Gastrocnemius medialis (tissue), 4 donors: ENCODE data around the gene LDAH. TPM values are rescaled to one million over a fixed set of nuclear protein-coding genes. Genes with fewer than 3 reads are reported as not detected.

Source experiments
- ATAC-seq, 2 donors: fragments of 150-250 bp; one replicate each; pipeline ENCODE4 v1.9.1; 2016
- DNase-seq, 2 donors: peaks; one replicate each; pipeline ENCODE4 v3.0.0-alpha.2; 2019
- H3K27ac ChIP-seq, 4 donors: fragments of 200-600 bp; sonication (generic); 1 replicate in 1 of 4; 2 replicates in 3 of 4; pipeline ENCODE4 v1.5.1; 2016 to 2018; ENCODE audit warnings: mild to moderate bottlenecking in 2 of 4, moderate library complexity in 1 of 4
- H3K27me3 ChIP-seq, 3 donors: fragments of 200-600 bp; sonication (generic) in 2 of 3; 1 replicate in 1 of 3; 2 replicates in 2 of 3; pipeline versions ENCODE4 v1.5.1 to v1.6.0; 2016 to 2019; ENCODE audit warnings: mild to moderate bottlenecking in 1 of 3, moderate library complexity in 1 of 3
- H3K36me3 ChIP-seq, 2 donors: fragments of 200-600 bp; sonication (generic) in 1 of 2; one replicate each; pipeline ENCODE4 v1.5.1; 2017 to 2018
- H3K4me1 ChIP-seq, 2 donors: fragments of 200-600 bp; sonication (generic) in 1 of 2; one replicate each; pipeline ENCODE4 v1.5.1; 2016 to 2017; ENCODE audit warnings: mild to moderate bottlenecking in 2 of 2
- H3K4me3 ChIP-seq, 4 donors: fragments of 200-600 bp; sonication (generic) in 3 of 4; 1 replicate in 1 of 4; 2 replicates in 3 of 4; pipeline ENCODE4 v1.5.1; 2016 to 2019; ENCODE audit warnings: mild to moderate bottlenecking in 2 of 4
- H3K9me3 ChIP-seq, 3 donors: fragments of 200-600 bp; sonication (generic) in 2 of 3; 1 replicate in 1 of 3; 2 replicates in 2 of 3; pipeline ENCODE4 v1.5.1; 2016 to 2019
- CTCF ChIP-seq, 5 experiments: fragments of 450-650 bp in 3 of 5; fragments of 200-600 bp in 2 of 5; sonication (generic) in 2 of 5; IDR thresholded peaks in 4 of 5; conservative IDR thresholded peaks in 1 of 5; 1 replicate in 4 of 5; 2 replicates in 1 of 5; pipeline ENCODE4 v1.5.1; 2016 to 2019; ENCODE audit warnings: antibody characterized with exemption in 5 of 5, mild to moderate bottlenecking in 3 of 5, moderate library complexity in 3 of 5
- POLR2A ChIP-seq, 2 donors: fragments of 450-650 bp; IDR thresholded peaks; one replicate each; pipeline ENCODE4 v1.6.1; 2017; ENCODE audit warnings: antibody characterized with exemption in 2 of 2, mild to moderate bottlenecking in 2 of 2, moderate library complexity in 2 of 2
- in situ Hi-C, 4 donors: fragments of 200-750 bp; cut with MboI; loops; one replicate each; pipeline versions ENCODE4 v1.15.0 to v1.8.0; 2017; ENCODE audit warnings: low sequenced_read_pairs in 4 of 4
- intact Hi-C: fragments of 100-400 bp; cut with DNase I; formaldehyde crosslinking; loops from one replicate; pipeline ENCODE4 v1.15.1; 2023; ENCODE audit warnings: low total_unique reads
- total RNA-seq, 4 donors: library from RNA; depleted of rRNA; stranded (reverse); fragments of >200 nt; gene quantifications; one replicate each; pipeline versions ENCODE4 v1.1.0 to v1.2.3, GENCODE V29; 2016

LDAH gene
- total RNA-seq, 4 donors from 2014 or later: 0.97 to 2.2 (median 1.4) TPM

- Histone ChIP-seq H3K36me3 (peaks cover 0 to 12% of the 10 kb centered on the region in 2 donors), H3K4me1 (peaks cover 6 to 19% of the 10 kb centered on the region in 2 donors), H3K27ac (peak overlapping the region; percentile 28 to 60 (median 48)), H3K4me3 (peak overlapping the region in 1 of 4 donors; percentile 33), H3K27me3 (no peaks in the 10 kb centered on the region), H3K9me3 (no peaks in the 10 kb centered on the region)
- TF ChIP-seq CTCF (IDR thresholded peaks at IDR 0.05 in 4 of 5, conservative IDR thresholded peaks at IDR 0.05 in 1 of 5): peak; percentile 96 to 97 (median 96)
- no peak for TF ChIP-seq POLR2A (IDR thresholded peaks at IDR 0.05)
- ATAC-seq (peak; percentile 85 to 89), DNase-seq (peak; percentile 65 to 81)
- in situ Hi-C loops (loop anchor here in 3 of 4 donors (5.0 to 25.0 kb wide), 2 partner anchors 194 to 574 kb away; partner anchors contain the start of gene LAPTM4A (in 1 of the 3)), intact Hi-C loops (loop anchor here (1.0 to 2.0 kb wide), 2 partner anchors 35 to 193 kb away; no protein-coding TSS in a partner anchor)
Measured at GRCh38 chr2:20635675-20636584, 187.0 kb downstream of the LDAH start.

- Histone ChIP-seq H3K9me3 (no peaks in the 10 kb centered on the region), H3K36me3 (peaks cover 0 to 12% of the 10 kb centered on the region in 2 donors), H3K4me3 (no peak overlapping the region), H3K27ac (peak overlapping the region; percentile 28 to 68 (median 58)), H3K27me3 (no peaks in the 10 kb centered on the region), H3K4me1 (peaks cover 6 to 19% of the 10 kb centered on the region in 2 donors)
- no peak for TF ChIP-seq CTCF (IDR thresholded peaks at IDR 0.05 in 4 of 5, conservative IDR thresholded peaks at IDR 0.05 in 1 of 5)
- no peak for TF ChIP-seq POLR2A (IDR thresholded peaks at IDR 0.05)
- intact Hi-C loops: loop anchor here (1.0 to 2.0 kb wide), 2 partner anchors 34 to 192 kb away; no protein-coding TSS in a partner anchor
- ATAC-seq (no peak), DNase-seq (no peak)
- in situ Hi-C loops: loop anchor here in 3 of 4 donors (5.0 to 25.0 kb wide), 2 partner anchors 193 to 573 kb away; partner anchors contain the start of gene LAPTM4A (in 1 of the 3)
Measured at GRCh38 chr2:20635113-20635510, 187.8 kb downstream of the LDAH start.

DNA sequence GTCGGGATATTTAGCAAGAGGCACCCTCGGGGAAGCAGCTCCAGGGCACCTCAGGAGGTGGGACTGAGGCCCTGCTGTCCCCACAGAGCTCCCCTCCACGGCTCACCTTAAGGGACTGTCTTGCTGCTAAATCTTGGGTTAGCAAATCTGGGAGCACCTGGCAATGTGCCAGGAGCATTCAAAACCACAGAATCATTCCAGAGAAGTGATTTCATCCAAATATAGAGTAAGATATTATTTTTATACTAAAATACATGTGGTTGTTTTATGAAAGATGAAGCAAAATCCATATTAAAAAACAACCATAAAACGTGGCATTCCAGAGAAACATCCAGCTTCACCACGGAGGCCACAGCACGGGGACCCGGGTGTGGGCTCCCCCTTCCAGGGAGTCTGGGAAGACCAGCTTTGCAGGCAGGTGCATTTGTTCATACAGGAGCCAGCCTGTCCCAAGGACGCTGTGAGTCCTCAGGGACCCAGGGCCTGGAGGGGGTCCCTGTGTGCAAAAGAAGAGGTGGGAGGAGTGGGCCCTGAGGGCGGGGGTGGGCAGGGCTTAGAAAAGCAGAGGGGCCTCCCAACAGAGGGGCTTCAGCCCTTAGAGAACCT, 188.3 kb downstream of the LDAH start:
- peak in 1 of 2 donors; percentile 2 for ATAC-seq
- in situ Hi-C loops (loop anchor here in 3 of 4 donors (5.0 to 25.0 kb wide), 2 partner anchors 192 to 572 kb away; partner anchors contain the start of gene LAPTM4A (in 1 of the 3)), intact Hi-C loops (loop anchor here (1.0 to 2.0 kb wide), 2 partner anchors 34 to 191 kb away; no protein-coding TSS in a partner anchor)
- Histone ChIP-seq H3K27ac (peak overlapping the region; percentile 9 to 68 (median 58)), H3K4me1 (peaks cover 6 to 19% of the 10 kb centered on the region in 2 donors), H3K4me3 (no peak overlapping the region), H3K36me3 (peaks cover 0 to 12% of the 10 kb centered on the region in 2 donors), H3K27me3 (no peaks in the 10 kb centered on the region), H3K9me3 (no peaks in the 10 kb centered on the region)
- peak in 1 of 2 donors; percentile 33 for DNase-seq
- TF ChIP-seq CTCF (IDR thresholded peaks at IDR 0.05 in 4 of 5, conservative IDR thresholded peaks at IDR 0.05 in 1 of 5) (no peak), POLR2A (IDR thresholded peaks at IDR 0.05) (no peak)

Other genes starting within 250 kb of the LDAH start
- 10 to 100 TPM; 16.6 to 26.9 (median 19.4) TPM for gene HS1BP3, start 172.0 kb downstream of the LDAH start, total RNA-seq
- gene GDF7, start 156.0 kb downstream of the LDAH start, total RNA-seq: under 1 TPM in 3 of 4 donors, not detected in 1; 0.02 to 0.10 (median 0.07) TPM
- 1 to 10 TPM in 2 of 4 donors, under 1 TPM in 2; 0.05 to 8.8 (median 2.3) TPM for gene APOB, start 221.0 kb upstream of the LDAH start, total RNA-seq